Cerebellar nuclear complex (tissue), 1 donor: Measurements from ENCODE around the gene GPR183.

ENCODE experiments used
- DNase-seq, 2 experiments: peaks; one replicate each; lab custom pipeline; 2025; lab: John Stamatoyannopoulos, UW

GPR183 gene

DNA sequence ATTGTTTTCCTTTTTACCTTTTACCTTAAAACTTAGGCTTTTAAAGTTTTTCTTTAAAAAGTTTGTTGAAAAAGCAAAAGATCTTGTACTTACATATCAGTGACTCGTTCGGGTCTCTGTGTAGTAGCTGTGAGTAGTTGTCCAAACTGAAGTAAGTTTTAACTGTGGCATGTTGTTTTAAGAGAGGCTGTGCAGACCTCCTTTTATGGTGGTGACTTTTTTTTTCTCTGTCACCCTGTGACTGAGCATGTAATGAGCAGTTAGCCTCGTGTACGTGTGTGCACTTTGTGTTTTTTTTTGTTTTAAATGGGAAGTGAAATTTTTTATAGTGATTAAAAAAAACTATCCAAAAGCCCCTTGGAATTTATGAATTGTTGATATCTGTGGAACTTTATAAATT, at the start of gene GPR183:
Gene GPR183 (minus strand): TSS at position 153 of the 400 bp plus-strand sequence. CDS start 11,254 bp downstream, outside the sequence.
- no peak for DNase-seq

DNA sequence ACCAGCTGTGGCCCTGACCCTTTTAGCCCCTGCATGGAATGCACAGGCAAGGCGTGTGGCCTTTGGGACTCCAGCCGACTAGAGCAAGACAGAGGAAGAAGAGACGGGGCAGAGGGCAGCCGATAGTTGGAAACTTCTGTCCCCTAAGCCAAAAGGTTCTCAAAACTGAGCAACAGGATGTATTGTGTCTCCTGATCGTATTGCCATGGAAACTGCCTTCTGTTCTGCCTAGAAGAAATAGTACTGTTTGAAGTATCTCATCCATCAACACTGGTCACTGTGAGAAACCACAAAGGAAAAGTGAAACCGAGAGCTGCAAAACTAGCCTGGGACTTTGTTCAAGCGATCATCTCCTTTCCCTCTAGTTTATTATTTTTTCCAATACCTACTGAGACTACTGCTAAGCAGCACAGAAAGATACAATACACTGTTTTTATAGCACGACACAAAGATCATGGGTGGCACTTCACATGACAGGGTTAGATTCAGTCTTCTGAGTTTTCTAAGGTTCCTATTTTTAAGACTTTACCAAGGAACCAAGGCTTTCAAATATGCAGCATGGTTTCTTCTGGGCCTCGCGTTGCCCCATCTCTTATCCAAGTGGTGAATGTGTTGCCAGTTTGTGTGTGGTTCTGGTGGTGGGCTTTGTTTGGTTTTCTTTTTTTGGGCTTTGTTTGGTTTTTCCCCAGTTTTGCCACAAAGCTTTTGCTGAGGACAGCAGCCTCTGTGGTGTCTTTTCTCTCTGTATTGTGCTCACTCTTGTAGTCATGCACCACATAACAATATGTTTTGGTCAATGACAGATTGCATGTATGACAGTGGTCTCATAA, 49.3 kb upstream of the GPR183 start:
- DNase-seq: no peak

DNA sequence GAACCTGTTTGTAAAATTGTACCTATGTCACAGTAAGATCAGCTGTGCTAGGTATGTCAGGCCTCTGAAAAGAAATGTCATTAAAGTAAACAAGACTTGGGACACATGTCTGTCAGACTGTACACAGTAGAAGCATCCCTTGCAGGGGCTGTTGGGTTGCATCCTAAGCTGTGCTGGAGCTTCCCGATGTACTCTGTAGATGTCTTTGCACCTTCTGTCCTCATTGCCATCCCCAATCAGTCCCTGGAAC, 48.7 kb upstream of the GPR183 start:
- DNase-seq: no peak

GRCh38 chr13:99355267-99356011, 48.2 kb upstream of the GPR183 start:
- no peak for DNase-seq

- DNase-seq: no peak
Observed at GRCh38 chr13:99354371-99354951, 47.3 kb upstream of the GPR183 start.

- DNase-seq: no peak
Observed at GRCh38 chr13:99353836-99354235, 46.6 kb upstream of the GPR183 start.

GRCh38 chr13:99353246-99353600, 46.0 kb upstream of the GPR183 start:
- DNase-seq: no peak

- no peak for DNase-seq
Observed at GRCh38 chr13:99352351-99353245, 45.4 kb upstream of the GPR183 start.

DNA sequence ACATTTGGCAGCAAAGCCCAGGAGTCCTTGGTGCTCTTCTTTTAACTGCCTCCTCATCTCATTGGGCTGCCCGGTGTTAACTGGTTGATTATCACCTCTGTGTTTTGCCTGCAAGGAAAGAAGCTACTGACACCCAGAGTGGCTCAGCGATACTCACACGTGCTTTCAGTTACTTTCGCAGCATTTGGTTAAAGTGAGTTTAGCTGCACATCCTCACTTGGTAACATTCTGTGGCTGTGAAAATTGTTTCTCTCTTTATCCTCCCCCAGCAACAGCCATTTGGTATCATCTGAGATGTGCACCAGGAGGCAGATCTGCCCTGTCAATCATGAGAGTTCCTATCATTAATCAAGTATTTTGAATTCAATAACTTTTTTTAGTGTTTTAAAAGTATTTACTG, 44.6 kb upstream of the GPR183 start:
- no peak for DNase-seq

DNA sequence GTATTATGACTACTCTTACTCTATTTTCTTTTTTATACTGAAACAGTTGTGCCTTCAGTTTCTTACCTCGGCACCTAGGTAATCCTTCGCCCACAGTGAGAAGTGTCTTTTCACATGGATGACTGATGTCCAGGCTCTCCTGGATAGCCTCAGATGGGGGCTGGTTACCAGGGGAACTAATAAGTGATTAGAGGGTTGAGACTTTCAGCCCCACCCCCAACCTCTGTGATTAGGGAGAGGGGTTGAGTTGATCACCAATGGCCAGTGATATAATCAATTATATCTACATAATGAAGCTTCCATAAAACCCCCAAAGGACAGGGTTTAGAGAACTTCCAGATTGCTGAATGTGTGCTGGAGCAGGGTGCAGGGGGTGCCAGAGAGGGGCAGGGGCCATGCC, 43.0 kb upstream of the GPR183 start:
- no peak for DNase-seq

GRCh38 chr13:99347911-99348451, 40.8 kb upstream of the GPR183 start:
- DNase-seq: no peak

- DNase-seq: no peak
Observed at GRCh38 chr13:99347335-99347878, 40.2 kb upstream of the GPR183 start.

GRCh38 chr13:99346335-99347042, 39.3 kb upstream of the GPR183 start:
- DNase-seq: no peak

GRCh38 chr13:99345345-99345744, 38.1 kb upstream of the GPR183 start:
- no peak for DNase-seq

DNA sequence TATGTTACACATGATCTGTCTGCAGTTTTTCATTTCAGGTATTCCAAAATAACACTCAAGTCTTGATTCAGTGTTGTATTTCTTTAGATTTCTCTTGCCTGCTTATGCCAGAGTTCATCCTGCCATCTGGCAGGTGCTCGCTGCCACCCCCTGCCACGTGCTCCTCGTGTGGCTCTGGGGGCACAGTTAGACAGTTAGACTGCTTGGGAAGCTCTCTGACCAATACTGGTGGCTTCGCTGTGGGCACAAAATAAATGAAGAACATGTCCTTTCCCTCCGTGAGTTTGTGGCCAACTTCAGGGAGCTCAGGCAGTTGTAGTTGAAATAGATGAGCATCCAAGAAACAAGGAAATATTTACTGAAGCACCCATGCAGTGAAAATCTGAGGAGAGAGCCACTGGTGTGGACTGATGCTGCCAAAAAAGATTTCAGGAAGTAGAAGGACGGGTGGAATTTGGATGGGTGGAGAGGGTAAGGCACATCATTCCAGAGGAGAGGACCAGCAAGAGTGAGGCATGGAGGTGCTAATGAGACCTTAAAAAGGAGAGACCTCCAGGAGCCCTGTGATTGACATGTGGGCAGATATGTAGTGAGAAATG, 37.5 kb upstream of the GPR183 start:
- DNase-seq: no peak

- no peak for DNase-seq
Observed at GRCh38 chr13:99342723-99343315, 35.6 kb upstream of the GPR183 start.

- no peak for DNase-seq
Observed at GRCh38 chr13:99341969-99342722, 34.9 kb upstream of the GPR183 start.

DNA sequence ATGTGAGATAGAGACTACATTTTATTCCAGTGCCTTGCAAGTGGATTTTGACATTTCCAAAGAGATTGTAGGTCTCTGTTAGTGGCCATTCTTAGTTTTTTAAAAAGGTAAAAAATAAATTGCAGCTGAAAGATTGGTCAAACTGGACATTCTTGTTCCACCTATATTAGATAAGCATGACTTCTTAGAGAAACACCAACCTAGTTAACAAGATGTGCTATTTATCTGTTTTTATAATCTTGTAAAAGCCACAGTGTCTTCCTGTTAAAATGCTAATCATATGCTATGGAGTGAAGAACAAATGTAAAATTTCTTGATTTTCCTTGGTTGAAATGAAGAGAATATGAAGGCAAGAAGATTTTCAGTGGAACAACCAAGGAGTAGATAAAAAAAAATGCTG, 33.4 kb upstream of the GPR183 start:
- DNase-seq: no peak

- no peak for DNase-seq
Observed at GRCh38 chr13:99339736-99340397, 32.7 kb upstream of the GPR183 start.
